Endothelial cell of umbilical vein (primary cell): ENCODE results near the gene KNTC1. TPM values are rescaled to one million over a fixed set of nuclear protein-coding genes. Genes with fewer than 3 reads are reported as not detected.
A peak's percentile ranks its signal among the peaks of the same experiment; 100 is the strongest.

Experiments
- BruUV-seq: library from RNA; stranded (reverse); fragments of 400-500 nt; replicated peaks from 2 replicates; lab custom pipeline; 2021; lab: Mats Ljungman, UMichigan
- CTCF ChIA-PET: fragments of 300-600, 350-600 bp; sonication (Branson Sonifier 250); formaldehyde crosslinking; loops from one replicate; lab custom pipeline; 2021; ENCODE audit warnings: antibody characterized with exemption, inconsistent platforms; lab: Charles Lee
- POLR2A ChIA-PET: fragments of 300-600, 350-600 bp; sonication (Branson Sonifier 250); formaldehyde crosslinking; loops from one replicate; lab custom pipeline; 2021; ENCODE audit warnings: antibody characterized with exemption, inconsistent platforms; lab: Charles Lee
- DNase-seq: peaks from one replicate; pipeline ENCODE4 v3.0.0-alpha.2; 2011; ENCODE audit warnings: low read depth, low spot score
- FAIRE-seq: peaks from 2 replicates; lab custom pipeline; 2011; peaks lifted over from hg19 to GRCh38; lab: Jason Lieb, UNC
- H2AFZ ChIP-seq: 2 replicates; pipeline ENCODE4 v1.6.0; 2012; ENCODE audit warnings: low read depth, low read length, control low read depth, inconsistent platforms
- H3K27ac ChIP-seq: 2 replicates; pipeline ENCODE4 v1.5.1; 2011; ENCODE audit warnings: low read depth, mild to moderate bottlenecking, control low read depth, low read length, moderate library complexity; ENCODE audit not compliant: insufficient read depth
- H3K27me3 ChIP-seq, 2 experiments: 2 replicates each; pipeline versions ENCODE4 v1.6.0 to v1.6.1; 2011; ENCODE audit warnings: low read length in 2 of 2, mixed read lengths in 1 of 2; ENCODE audit not compliant: control insufficient read depth in 2 of 2, insufficient read depth in 2 of 2
- H3K36me3 ChIP-seq, 2 experiments: 2 replicates in 1 of 2; 3 replicates in 1 of 2; pipeline ENCODE4 v1.5.1; 2011; ENCODE audit warnings: low read length in 2 of 2, mild to moderate bottlenecking in 1 of 2, moderate library complexity in 1 of 2; ENCODE audit not compliant: control insufficient read depth in 2 of 2, insufficient read depth in 2 of 2; ENCODE audit errors: extremely low read depth in 1 of 2
- H3K4me1 ChIP-seq: 3 replicates; pipeline ENCODE4 v1.5.1; 2011; ENCODE audit warnings: mild to moderate bottlenecking, low read length; ENCODE audit not compliant: control insufficient read depth, insufficient read depth; ENCODE audit errors: extremely low read depth
- H3K4me2 ChIP-seq: 2 replicates; pipeline ENCODE4 v1.6.1; 2011; ENCODE audit warnings: low read length, control low read depth, mixed read lengths; ENCODE audit not compliant: insufficient read depth
- H3K4me3 ChIP-seq, 3 experiments: fragments of 200-600 bp in 1 of 3; sonication (generic), shearing (Covaris generic) in 1 of 3; replicated peaks in 1 of 3; 2 replicates each; pipeline ENCODE4 v1.5.1; 2011 to 2016; ENCODE audit warnings: control low read depth in 3 of 3, low read length in 3 of 3, mild to moderate bottlenecking in 2 of 3, inconsistent platforms in 1 of 3, low read depth in 1 of 3, moderate library complexity in 1 of 3; ENCODE audit not compliant: insufficient read depth in 1 of 3
- H3K79me2 ChIP-seq: 2 replicates; pipeline ENCODE4 v1.6.0; 2012; ENCODE audit warnings: low read length, inconsistent platforms; ENCODE audit not compliant: control insufficient read depth, insufficient read depth
- H3K9ac ChIP-seq: replicated peaks from 2 replicates; pipeline ENCODE3; 2011; ENCODE audit warnings: low read length, control low read depth; ENCODE audit not compliant: insufficient read depth; ENCODE audit errors: extremely low read depth
- H3K9me1 ChIP-seq: replicated peaks from 3 replicates; pipeline ENCODE4 v1.6.0; 2011; ENCODE audit warnings: mild to moderate bottlenecking, low read length; ENCODE audit not compliant: control insufficient read depth, insufficient read depth; ENCODE audit errors: extremely low read depth
- H3K9me3 ChIP-seq: replicated peaks from 2 replicates; pipeline ENCODE4 v1.5.1; 2012; ENCODE audit warnings: low read length, inconsistent platforms; ENCODE audit not compliant: control insufficient read depth, insufficient read depth
- H4K20me1 ChIP-seq: replicated peaks from 2 replicates; pipeline ENCODE3; 2011; ENCODE audit warnings: mild to moderate bottlenecking, low read length; ENCODE audit not compliant: control insufficient read depth, insufficient read depth; ENCODE audit errors: extremely low read depth
- EZH2 ChIP-seq: IDR thresholded peaks from 2 replicates; pipeline ENCODE4 v1.6.1; 2012; ENCODE audit warnings: borderline replicate concordance, low read depth, mild to moderate bottlenecking, moderate library complexity, low read length, inconsistent platforms; ENCODE audit not compliant: severe bottlenecking
- FOS ChIP-seq: IDR thresholded peaks from 2 replicates; pipeline ENCODE4 v1.6.1; 2011; ENCODE audit warnings: mild to moderate bottlenecking, low read length, moderate library complexity, borderline replicate concordance; ENCODE audit not compliant: insufficient read depth
- GATA2 ChIP-seq: IDR thresholded peaks from 2 replicates; pipeline ENCODE4 v1.7.0; 2011; ENCODE audit warnings: low read depth, mild to moderate bottlenecking, moderate library complexity, mixed read lengths, low read length; ENCODE audit not compliant: insufficient read length, insufficient read depth
- JUN ChIP-seq: IDR thresholded peaks from 2 replicates; pipeline ENCODE4 v1.6.1; 2011; ENCODE audit warnings: borderline replicate concordance, low read depth; ENCODE audit not compliant: insufficient read length, insufficient read depth
- MAX ChIP-seq: IDR thresholded peaks from 2 replicates; pipeline ENCODE4 v1.6.1; 2011; ENCODE audit not compliant: insufficient read depth, insufficient read length
- MYC ChIP-seq: IDR thresholded peaks from one replicate; pipeline ENCODE4 v1.6.1; 2011; ENCODE audit warnings: mild to moderate bottlenecking, low read depth, low read length
- POLR2A ChIP-seq: IDR thresholded peaks from 2 replicates; pipeline ENCODE4 v1.6.1; 2012; ENCODE audit warnings: low read depth, mild to moderate bottlenecking, control low read depth, low read length
- POLR2AphosphoS5 ChIP-seq: IDR thresholded peaks from 2 replicates; pipeline ENCODE4 v1.6.1; 2012; ENCODE audit warnings: low read depth, mild to moderate bottlenecking, control low read depth, low read length, moderate library complexity; ENCODE audit not compliant: insufficient read depth
- dilution Hi-C: fragments of 300-500 bp; cut with MboI; formaldehyde crosslinking; loops from one replicate; pipeline ENCODE4 v1.15.0; 2019; ENCODE audit warnings: low sequenced_read_pairs; ENCODE audit not compliant: extremely low pct_ligation_motif_present
- intact Hi-C: fragments of 100-400 bp; cut with micrococcal nuclease; formaldehyde crosslinking; loops from one replicate; pipeline ENCODE4 v1.10.0; 2022
- polyA plus RNA-seq, 4 experiments: library from polyadenylated mRNA; depleted of rRNA in 3 of 4; stranded (reverse) in 3 of 4; unstranded in 1 of 4; fragments of >200 nt; gene quantifications; 2 replicates each; pipeline versions ENCODE4 v1.2.1 to v1.2.3, GENCODE V29; 2011 to 2012; ENCODE audit warnings: missing spikeins in 1 of 4
- total RNA-seq: library from RNA; stranded (reverse); gene quantifications from 2 replicates; pipeline ENCODE4 v1.2.3, GENCODE V29; 2021
- TF ChIP-seq, protein P1 (sequence below), 2 donors: IDR thresholded peaks; 1 replicate in 1 of 2; 2 replicates in 1 of 2; pipeline ENCODE4 v1.5.1; 2011; ENCODE audit warnings: low read length in 2 of 2, mild to moderate bottlenecking in 2 of 2, moderate library complexity in 2 of 2, control low read depth in 1 of 2, inconsistent platforms in 1 of 2, low read depth in 1 of 2; ENCODE audit not compliant: insufficient read depth in 1 of 2; ENCODE audit errors: extremely low read depth in 1 of 2

The KNTC1 gene
- total and polyA plus RNA-seq, 2 donors (not counting 3 experiments of a cell fraction or from before 2014, with no cell fraction given): 15.5 to 52.9 TPM

- H3K27ac ChIP-seq: peak overlapping the region; percentile 10
- no peaks in the 10 kb centered on the region for H3K9me3 ChIP-seq
- H3K27me3 ChIP-seq: no peaks in the 10 kb centered on the region
- peaks cover 25% of the 10 kb centered on the region for H3K4me1 ChIP-seq
- no TSS peak for BruUV-seq
- FAIRE-seq: no peak
- ChIA-PET POLR2A (interaction anchor here (1.3 kb wide), 1 partner anchor 9 kb away, joined by 3 read pairs; no protein-coding TSS in a partner anchor), CTCF (no interaction called here)
- DNase-seq: no peak
- H3K36me3 ChIP-seq: peaks cover 16 to 36% of the 10 kb centered on the region in 2 experiments
- dilution Hi-C loops: no loop called here
- no peak overlapping the region for H2AFZ ChIP-seq
- peak overlapping the region; percentile 82 for H3K9ac ChIP-seq
- no peak for TF ChIP-seq POLR2AphosphoS5
- TF ChIP-seq MAX: no peak
- TF ChIP-seq MYC: no peak
- TF ChIP-seq FOS: no peak
- TF ChIP-seq, protein P1, sequence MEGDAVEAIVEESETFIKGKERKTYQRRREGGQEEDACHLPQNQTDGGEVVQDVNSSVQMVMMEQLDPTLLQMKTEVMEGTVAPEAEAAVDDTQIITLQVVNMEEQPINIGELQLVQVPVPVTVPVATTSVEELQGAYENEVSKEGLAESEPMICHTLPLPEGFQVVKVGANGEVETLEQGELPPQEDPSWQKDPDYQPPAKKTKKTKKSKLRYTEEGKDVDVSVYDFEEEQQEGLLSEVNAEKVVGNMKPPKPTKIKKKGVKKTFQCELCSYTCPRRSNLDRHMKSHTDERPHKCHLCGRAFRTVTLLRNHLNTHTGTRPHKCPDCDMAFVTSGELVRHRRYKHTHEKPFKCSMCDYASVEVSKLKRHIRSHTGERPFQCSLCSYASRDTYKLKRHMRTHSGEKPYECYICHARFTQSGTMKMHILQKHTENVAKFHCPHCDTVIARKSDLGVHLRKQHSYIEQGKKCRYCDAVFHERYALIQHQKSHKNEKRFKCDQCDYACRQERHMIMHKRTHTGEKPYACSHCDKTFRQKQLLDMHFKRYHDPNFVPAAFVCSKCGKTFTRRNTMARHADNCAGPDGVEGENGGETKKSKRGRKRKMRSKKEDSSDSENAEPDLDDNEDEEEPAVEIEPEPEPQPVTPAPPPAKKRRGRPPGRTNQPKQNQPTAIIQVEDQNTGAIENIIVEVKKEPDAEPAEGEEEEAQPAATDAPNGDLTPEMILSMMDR (IDR thresholded peaks at IDR 0.05; ENCODE audit: extremely low read depth in 1 of 2, insufficient read depth in 1 of 2, low read depth in 1 of 2, low read length in 2 of 2): no peak
- no peak for TF ChIP-seq POLR2A
- TF ChIP-seq GATA2: no peak
- no peak for TF ChIP-seq EZH2
- TF ChIP-seq JUN: no peak
- peak overlapping the region; percentile 51 to 98 (median 53) for H3K4me3 ChIP-seq
- intact Hi-C loops: no loop called here
- H3K9me1 ChIP-seq: no peaks in the 10 kb centered on the region
- peaks cover 15% of the 10 kb centered on the region for H4K20me1 ChIP-seq
- peaks cover 92% of the 10 kb centered on the region for H3K79me2 ChIP-seq
- peak overlapping the region; percentile 98 for H3K4me2 ChIP-seq
Observed at GRCh38 chr12:122523846-122524718, 3.0 kb upstream of the KNTC1 start.
